Measurements from ENCODE around the gene RBFA.

RBFA gene

GRCh38 chr18:80029690-80030089, 4.5 kb upstream of the RBFA start:
- no peak for DNase-seq (ENCODE audit: low read depth)

GRCh38 chr18:80033181-80034067, 810 bp upstream of the RBFA start:
- DNase-seq (ENCODE audit: low read depth) = peak; percentile 66

GRCh38 chr18:80034852-80035406, 695 bp downstream of the RBFA start:
- no peak for DNase-seq (ENCODE audit: low read depth)

GRCh38 chr18:80035997-80036396, 1.8 kb downstream of the RBFA start:
- DNase-seq (ENCODE audit: low read depth) = no peak

GRCh38 chr18:80037300-80037699, 3.1 kb downstream of the RBFA start:
- DNase-seq (ENCODE audit: low read depth) = no peak

- DNase-seq (ENCODE audit: low read depth) = no peak
These were observed 3.8 kb downstream of the RBFA start for GRCh38 chr18:80037869-80038630.

GRCh38 chr18:80040515-80040914, 6.3 kb downstream of the RBFA start:
- DNase-seq (ENCODE audit: low read depth) = no peak

GRCh38 chr18:80041424-80041823, 7.2 kb downstream of the RBFA start:
- no peak for DNase-seq (ENCODE audit: low read depth)

- DNase-seq (ENCODE audit: low read depth) = no peak
These were observed 8.6 kb downstream of the RBFA start for GRCh38 chr18:80042785-80043184.

- DNase-seq (ENCODE audit: low read depth) = no peak
These were observed 9.8 kb downstream of the RBFA start for GRCh38 chr18:80044072-80044471.

- DNase-seq (ENCODE audit: low read depth) = no peak
These were observed 11.8 kb downstream of the RBFA start for GRCh38 chr18:80046011-80046410.

- DNase-seq (ENCODE audit: low read depth) = no peak
These were observed 12.2 kb downstream of the RBFA start for GRCh38 chr18:80046431-80046830.

- no peak for DNase-seq (ENCODE audit: low read depth)
These were observed 12.8 kb downstream of the RBFA start for GRCh38 chr18:80046961-80047541.

- DNase-seq (ENCODE audit: low read depth) = no peak
These were observed 16.6 kb downstream of the RBFA start for GRCh38 chr18:80050797-80051196.

- DNase-seq (ENCODE audit: low read depth) = no peak
These were observed 21.9 kb downstream of the RBFA start for GRCh38 chr18:80056095-80056494.

GRCh38 chr18:80059945-80060344, 25.7 kb downstream of the RBFA start:
- DNase-seq (ENCODE audit: low read depth) = no peak

- DNase-seq (ENCODE audit: low read depth) = no peak
These were observed 31.5 kb downstream of the RBFA start for GRCh38 chr18:80065705-80066104.

- DNase-seq (ENCODE audit: low read depth) = no peak
These were observed 33.1 kb downstream of the RBFA start for GRCh38 chr18:80067321-80067720.

- no peak for DNase-seq (ENCODE audit: low read depth)
These were observed 33.7 kb downstream of the RBFA start for GRCh38 chr18:80067897-80068296.

- DNase-seq (ENCODE audit: low read depth) = no peak
These were observed 34.5 kb downstream of the RBFA start for GRCh38 chr18:80068571-80069272.

GRCh38 chr18:80070825-80071224, 36.6 kb downstream of the RBFA start:
- no peak for DNase-seq (ENCODE audit: low read depth)

GRCh38 chr18:80074183-80074582, 39.9 kb downstream of the RBFA start:
- no peak for DNase-seq (ENCODE audit: low read depth)
